ENCODE measurements around the gene RALGAPA2. TPM values are rescaled to one million over a fixed set of nuclear protein-coding genes. Genes with fewer than 3 reads are reported as not detected.

RALGAPA2 gene
- total and polyA plus RNA-seq, 2 of the 13 experiments (the other 11 are each of a cell fraction or from before 2014, with no cell fraction given): 13.8 to 17.7 TPM

GRCh38 chr20:20695250-20695816, 17.1 kb downstream of the RALGAPA2 start (continued):
- TF ChIP-seq ZNF513 (CRISPR knock-in tag; conservative IDR thresholded peaks at IDR 0.05) (no peak), SOX5 (CRISPR knock-in tag; IDR thresholded peaks at IDR 0.05; ENCODE audit: borderline replicate concordance) (peak; percentile 70), ZMAT5 (CRISPR knock-in tag; IDR thresholded peaks at IDR 0.05; ENCODE audit: borderline replicate concordance, low read depth) (no peak), HNRNPUL1 (IDR thresholded peaks at IDR 0.05; ENCODE audit: low read depth, low read length) (no peak), DNMT3B (CRISPR knock-in tag; conservative IDR thresholded peaks at IDR 0.05) (0 out of 2 replicates have a peak, but pooled peaks have one; percentile 19), MBNL3 (CRISPR knock-in tag; conservative IDR thresholded peaks at IDR 0.05) (no peak), SP140L (CRISPR knock-in tag; IDR thresholded peaks at IDR 0.05; ENCODE audit: borderline replicate concordance) (no peak), AGO1 (IDR thresholded peaks at IDR 0.05; ENCODE audit: low read depth, low read length, poor library complexity, severe bottlenecking) (no peak), IKZF4 (CRISPR knock-in tag; IDR thresholded peaks at IDR 0.05; ENCODE audit: borderline replicate concordance, low read depth, not compliant biosample characterization) (no peak), HMGA1 (CRISPR knock-in tag; conservative IDR thresholded peaks at IDR 0.05) (no peak), ZNF431 (CRISPR knock-in tag; IDR thresholded peaks at IDR 0.05; ENCODE audit: borderline replicate concordance, low read depth) (no peak), ZNF749 (CRISPR knock-in tag; IDR thresholded peaks at IDR 0.05; ENCODE audit: borderline replicate concordance) (no peak), RFXAP (CRISPR knock-in tag; IDR thresholded peaks at IDR 0.05; ENCODE audit: borderline replicate concordance) (no peak)
- TF ChIP-seq, protein P1, sequence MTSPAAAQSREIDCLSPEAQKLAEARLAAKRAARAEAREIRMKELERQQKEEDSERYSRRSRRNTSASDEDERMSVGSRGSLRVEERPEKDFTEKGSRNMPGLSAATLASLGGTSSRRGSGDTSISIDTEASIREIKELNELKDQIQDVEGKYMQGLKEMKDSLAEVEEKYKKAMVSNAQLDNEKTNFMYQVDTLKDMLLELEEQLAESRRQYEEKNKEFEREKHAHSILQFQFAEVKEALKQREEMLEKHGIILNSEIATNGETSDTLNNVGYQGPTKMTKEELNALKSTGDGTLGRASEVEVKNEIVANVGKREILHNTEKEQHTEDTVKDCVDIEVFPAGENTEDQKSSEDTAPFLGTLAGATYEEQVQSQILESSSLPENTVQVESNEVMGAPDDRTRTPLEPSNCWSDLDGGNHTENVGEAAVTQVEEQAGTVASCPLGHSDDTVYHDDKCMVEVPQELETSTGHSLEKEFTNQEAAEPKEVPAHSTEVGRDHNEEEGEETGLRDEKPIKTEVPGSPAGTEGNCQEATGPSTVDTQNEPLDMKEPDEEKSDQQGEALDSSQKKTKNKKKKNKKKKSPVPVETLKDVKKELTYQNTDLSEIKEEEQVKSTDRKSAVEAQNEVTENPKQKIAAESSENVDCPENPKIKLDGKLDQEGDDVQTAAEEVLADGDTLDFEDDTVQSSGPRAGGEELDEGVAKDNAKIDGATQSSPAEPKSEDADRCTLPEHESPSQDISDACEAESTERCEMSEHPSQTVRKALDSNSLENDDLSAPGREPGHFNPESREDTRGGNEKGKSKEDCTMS (CRISPR knock-in tag; conservative IDR thresholded peaks at IDR 0.05): no peak
- TF ChIP-seq, protein P2, sequence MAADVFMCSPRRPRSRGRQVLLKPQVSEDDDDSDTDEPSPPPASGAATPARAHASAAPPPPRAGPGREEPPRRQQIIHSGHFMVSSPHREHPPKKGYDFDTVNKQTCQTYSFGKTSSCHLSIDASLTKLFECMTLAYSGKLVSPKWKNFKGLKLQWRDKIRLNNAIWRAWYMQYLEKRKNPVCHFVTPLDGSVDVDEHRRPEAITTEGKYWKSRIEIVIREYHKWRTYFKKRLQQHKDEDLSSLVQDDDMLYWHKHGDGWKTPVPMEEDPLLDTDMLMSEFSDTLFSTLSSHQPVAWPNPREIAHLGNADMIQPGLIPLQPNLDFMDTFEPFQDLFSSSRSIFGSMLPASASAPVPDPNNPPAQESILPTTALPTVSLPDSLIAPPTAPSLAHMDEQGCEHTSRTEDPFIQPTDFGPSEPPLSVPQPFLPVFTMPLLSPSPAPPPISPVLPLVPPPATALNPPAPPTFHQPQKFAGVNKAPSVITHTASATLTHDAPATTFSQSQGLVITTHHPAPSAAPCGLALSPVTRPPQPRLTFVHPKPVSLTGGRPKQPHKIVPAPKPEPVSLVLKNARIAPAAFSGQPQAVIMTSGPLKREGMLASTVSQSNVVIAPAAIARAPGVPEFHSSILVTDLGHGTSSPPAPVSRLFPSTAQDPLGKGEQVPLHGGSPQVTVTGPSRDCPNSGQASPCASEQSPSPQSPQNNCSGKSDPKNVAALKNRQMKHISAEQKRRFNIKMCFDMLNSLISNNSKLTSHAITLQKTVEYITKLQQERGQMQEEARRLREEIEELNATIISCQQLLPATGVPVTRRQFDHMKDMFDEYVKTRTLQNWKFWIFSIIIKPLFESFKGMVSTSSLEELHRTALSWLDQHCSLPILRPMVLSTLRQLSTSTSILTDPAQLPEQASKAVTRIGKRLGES (CRISPR knock-in tag; IDR thresholded peaks at IDR 0.05; ENCODE audit: borderline replicate concordance): no peak
- TF ChIP-seq, protein P3, sequence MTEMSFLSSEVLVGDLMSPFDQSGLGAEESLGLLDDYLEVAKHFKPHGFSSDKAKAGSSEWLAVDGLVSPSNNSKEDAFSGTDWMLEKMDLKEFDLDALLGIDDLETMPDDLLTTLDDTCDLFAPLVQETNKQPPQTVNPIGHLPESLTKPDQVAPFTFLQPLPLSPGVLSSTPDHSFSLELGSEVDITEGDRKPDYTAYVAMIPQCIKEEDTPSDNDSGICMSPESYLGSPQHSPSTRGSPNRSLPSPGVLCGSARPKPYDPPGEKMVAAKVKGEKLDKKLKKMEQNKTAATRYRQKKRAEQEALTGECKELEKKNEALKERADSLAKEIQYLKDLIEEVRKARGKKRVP (CRISPR knock-in tag; IDR thresholded peaks at IDR 0.05): peak in 1 of 2 experiments; percentile 83; a peak in 2 of 4 replicates
- TF ChIP-seq, protein P4, sequence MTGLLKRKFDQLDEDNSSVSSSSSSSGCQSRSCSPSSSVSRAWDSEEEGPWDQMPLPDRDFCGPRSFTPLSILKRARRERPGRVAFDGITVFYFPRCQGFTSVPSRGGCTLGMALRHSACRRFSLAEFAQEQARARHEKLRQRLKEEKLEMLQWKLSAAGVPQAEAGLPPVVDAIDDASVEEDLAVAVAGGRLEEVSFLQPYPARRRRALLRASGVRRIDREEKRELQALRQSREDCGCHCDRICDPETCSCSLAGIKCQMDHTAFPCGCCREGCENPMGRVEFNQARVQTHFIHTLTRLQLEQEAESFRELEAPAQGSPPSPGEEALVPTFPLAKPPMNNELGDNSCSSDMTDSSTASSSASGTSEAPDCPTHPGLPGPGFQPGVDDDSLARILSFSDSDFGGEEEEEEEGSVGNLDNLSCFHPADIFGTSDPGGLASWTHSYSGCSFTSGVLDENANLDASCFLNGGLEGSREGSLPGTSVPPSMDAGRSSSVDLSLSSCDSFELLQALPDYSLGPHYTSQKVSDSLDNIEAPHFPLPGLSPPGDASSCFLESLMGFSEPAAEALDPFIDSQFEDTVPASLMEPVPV (CRISPR knock-in tag; IDR thresholded peaks at IDR 0.05): no peak

All from HepG2 (cell line).